GM04504 (cell line): ENCODE data around the gene CCDC9.
"Not testable (repeated sequence)": the region's sequence is repeated elsewhere in the genome, so short reads cannot be mapped to it uniquely, and the experiment has no call there.

Experiments used
- DNase-seq: peaks from one replicate; pipeline ENCODE4 v3.0.0-alpha.2; 2012; ENCODE audit warnings: low read depth

The CCDC9 gene

DNA sequence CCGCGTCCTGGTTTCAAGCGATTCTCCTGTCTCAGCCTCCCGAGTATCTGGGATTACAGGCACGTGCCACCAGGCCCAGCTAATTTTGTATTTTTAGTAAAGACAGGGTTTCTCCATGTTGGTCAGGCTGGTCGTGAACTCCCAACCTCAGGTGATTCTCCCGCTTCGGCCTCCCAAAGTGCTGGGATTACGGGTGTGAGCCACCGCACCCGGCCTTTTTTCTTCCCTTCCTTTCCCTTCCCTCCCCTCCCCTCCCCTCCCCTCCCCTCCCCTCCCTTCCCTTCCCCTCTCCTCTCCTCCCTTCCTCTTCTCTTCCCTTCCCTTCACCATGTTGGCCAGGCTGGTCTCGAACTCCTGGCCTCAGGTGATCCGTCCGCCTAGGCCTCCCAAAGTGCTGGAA, 44.5 kb downstream of the CCDC9 start:
- not testable (repeated sequence) for DNase-seq

- no peak for DNase-seq
These were observed 45.9 kb downstream of the CCDC9 start for GRCh38 chr19:47302249-47302648.

DNA sequence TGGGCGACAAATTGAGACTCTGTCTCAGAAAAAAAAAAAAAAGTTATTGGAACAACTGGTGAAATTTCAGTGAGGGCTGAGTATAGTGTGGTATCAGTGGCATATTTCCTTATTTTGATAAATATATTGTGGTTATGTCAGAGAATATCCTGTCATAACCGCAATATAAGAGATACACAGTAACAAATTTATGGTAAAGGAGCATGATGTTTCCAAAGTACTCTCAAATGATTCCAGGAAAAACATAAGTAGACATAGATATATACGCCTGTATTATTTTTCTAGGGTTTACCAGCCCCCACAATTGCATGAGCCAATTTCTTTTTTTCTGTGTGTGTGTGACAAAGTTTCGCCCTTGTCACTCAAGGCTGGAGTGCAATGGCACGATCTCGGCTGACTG, 47.6 kb downstream of the CCDC9 start:
- no peak for DNase-seq

DNA sequence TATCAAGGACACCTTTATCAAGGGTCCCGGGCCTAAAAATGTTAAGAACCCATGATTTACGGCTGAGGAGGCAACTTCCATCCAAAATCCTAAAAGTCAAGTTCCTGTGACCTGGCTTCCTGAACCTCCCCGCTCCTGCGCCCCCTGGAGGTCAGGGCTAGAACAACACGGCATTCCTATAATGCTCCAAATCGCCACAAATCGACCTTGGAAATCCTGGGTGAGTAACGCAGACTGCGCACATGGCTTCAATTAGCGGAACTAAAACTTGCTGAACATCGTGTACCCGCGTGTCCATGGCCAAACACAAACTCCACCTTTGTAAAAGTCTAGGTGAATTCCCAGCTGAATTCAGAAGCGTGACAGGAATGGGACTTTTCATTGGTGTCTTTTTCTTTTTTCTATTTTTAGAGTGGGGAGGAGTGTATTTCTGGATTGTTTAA, 49.0 kb downstream of the CCDC9 start:
- peak; percentile 86 for DNase-seq

GRCh38 chr19:47306303-47306702, 50.0 kb downstream of the CCDC9 start:
- DNase-seq: no peak

- no peak for DNase-seq
These were observed 52.7 kb downstream of the CCDC9 start for GRCh38 chr19:47309038-47309437.

- DNase-seq: no peak
These were observed 53.3 kb downstream of the CCDC9 start, which contains the start of gene C5AR1 for GRCh38 chr19:47309608-47310007. Gene C5AR1, plus strand, starts transcription at chr19:47309861. Its CDS starts 35 bp downstream, at chr19:47309896.

DNA sequence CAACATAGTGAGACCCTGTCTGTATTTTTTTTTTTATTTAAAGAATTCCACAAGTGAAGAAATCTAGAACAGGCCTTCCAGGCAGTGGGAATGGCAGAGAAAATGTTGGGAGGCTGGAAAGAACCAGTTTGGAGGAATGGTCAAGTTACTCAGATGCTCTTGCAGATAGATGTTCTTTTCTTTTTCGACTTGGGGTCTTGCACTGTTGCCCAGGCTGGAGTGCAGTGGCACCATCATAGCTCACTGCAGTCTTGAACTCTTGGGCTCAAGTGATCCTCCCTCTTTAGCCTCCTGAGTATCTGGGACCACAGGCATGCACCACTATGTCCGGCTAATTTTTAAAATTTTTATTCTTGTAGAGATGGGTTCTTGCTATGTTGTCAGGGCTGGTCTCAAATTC, 54.0 kb downstream of the CCDC9 start:
- no peak for DNase-seq

DNA sequence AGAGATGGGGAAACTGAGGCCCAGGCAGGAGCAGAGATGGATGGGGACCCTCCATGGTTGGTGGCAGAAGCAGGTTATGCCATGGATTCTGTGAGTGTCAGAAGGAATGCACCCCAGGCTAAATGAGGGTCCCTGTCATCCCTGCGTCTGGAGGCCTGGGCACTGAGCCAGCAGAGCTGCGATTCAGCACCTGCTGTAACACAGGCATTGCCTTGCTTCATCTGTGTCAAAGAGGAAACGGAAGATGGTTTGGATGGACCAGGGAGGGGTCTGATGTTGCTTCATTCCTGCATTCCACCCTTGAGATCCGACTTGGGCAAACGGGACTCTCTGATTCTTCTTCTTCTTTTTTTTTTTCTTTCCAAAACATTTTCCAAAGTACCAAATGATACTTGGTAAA, 54.5 kb downstream of the CCDC9 start:
- DNase-seq: no peak

DNA sequence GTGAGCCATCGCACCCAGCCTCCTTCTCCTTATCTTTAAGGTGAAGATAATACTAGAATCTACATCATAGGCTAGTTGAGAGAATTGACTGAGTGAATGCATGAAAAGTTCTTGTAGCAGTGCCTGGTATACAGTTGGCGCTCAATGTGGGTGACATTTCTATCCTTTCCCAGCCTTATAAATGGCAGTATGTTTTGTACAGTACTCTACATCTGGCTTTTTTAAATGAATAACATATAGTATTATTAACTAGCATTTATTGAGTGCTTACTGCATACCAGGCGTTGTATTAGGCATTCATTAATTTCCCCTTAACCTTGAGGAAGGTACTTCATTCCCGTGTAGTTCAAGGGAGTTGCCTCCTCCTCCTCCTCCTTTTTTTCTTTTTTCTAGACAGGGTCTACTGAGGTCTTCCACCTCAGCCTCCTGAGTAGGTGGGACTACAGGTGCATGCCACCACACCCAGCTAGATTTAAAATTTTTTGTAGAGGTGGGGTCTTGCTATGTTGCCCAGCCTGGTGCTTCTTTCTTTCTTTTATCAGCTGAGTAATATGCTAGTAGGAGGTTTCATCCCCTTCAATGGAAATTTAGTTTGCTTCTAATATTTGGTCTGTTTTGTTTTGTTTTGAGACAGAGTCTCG, 56.2 kb downstream of the CCDC9 start:
- DNase-seq: no peak

DNA sequence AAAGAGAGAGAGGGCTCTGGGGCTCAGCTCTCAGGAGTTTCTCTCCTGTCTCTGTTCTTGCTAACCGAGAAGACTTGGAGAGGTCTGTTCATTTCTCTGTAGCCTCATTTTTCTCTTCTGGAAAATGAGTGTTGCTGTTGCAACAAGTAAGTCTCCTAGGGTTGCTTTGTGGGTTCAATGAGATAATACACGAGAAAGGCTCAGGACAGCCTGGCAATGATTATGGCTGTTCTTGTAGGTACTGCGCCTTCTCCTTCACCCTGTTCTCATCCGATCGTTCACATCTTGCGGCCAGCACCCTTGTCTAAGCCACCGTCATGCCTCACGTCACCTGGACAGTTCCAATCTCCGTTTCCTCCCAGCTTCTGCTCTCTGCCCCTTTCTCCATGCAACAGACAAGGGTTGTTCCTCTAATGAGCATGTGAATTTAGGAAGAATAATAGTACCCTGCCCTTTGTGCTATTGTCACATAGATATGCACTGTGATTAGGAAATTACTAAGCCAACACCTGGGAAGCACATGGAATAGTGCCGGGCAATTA, 57.5 kb downstream of the CCDC9 start:
- no peak for DNase-seq

DNA sequence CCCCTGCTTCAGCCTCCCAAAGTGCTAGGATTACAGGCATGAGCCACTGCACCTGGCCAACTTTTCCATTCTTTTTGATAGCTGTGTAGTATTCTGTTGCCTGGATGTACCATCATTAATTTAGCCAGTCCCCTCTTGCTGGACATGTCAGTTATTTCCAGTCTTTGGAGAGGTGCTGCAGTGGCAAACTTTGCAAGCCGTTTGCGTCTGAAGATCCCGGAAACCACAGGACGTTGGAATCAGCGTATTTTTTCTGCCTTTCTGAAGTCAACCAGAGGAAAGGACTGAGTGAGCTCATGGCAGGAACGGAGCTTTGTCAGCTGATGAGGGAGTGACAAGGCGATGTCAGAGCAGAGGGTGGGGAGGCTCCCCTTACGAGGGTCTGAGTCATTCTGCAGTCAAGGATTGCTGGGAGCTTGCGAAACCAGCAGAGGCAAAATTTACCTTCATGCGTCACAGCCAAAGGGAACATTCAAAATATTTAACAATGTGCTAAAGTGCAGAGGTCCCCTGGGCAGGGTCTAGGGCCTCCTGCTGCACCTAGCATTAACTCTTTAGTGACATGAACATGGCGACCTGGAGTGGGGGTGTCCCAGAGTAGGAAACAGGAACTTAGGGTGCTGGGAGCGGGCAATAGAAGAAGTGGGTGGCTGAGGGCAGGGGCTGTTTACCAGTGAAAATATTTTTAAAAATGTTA, 58.9 kb downstream of the CCDC9 start:
- peak; percentile 83 for DNase-seq

DNA sequence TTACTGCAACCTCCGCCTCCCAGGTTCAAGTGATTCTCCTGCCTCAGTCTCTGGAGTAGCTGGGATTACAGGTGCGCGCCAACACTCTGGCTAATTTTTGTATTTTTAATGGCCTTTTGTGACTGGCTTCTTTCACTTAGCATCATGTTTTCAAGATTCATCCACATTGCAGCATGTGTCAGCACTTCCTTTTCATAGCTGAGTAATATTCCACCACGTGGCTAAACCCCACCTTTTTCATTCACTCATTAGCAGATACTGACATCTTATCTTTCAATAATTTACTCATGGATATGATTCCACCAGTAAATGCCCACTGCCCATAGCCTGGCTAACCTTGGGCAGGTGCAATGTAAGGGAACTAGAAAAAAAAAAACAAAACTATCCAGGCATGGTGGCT, 60.2 kb downstream of the CCDC9 start:
- DNase-seq: no peak

DNA sequence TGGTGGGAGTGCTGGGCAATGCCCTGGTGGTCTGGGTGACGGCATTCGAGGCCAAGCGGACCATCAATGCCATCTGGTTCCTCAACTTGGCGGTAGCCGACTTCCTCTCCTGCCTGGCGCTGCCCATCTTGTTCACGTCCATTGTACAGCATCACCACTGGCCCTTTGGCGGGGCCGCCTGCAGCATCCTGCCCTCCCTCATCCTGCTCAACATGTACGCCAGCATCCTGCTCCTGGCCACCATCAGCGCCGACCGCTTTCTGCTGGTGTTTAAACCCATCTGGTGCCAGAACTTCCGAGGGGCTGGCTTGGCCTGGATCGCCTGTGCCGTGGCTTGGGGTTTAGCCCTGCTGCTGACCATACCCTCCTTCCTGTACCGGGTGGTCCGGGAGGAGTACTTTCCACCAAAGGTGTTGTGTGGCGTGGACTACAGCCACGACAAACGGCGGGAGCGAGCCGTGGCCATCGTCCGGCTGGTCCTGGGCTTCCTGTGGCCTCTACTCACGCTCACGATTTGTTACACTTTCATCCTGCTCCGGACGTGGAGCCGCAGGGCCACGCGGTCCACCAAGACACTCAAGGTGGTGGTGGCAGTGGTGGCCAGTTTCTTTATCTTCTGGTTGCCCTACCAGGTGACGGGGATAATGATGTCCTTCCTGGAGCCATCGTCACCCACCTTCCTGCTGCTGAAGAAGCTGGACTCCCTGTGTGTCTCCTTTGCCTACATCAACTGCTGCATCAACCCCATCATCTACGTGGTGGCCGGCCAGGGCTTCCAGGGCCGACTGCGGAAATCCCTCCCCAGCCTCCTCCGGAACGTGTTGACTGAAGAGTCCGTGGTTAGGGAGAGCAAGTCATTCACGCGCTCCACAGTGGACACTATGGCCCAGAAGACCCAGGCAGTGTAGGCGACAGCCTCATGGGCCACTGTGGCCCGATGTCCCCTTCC, 63.9 kb downstream of the CCDC9 start:
- no peak for DNase-seq
